ENCODE measurements around the gene FBXL5.

FBXL5 gene

GRCh38 chr4:15675356-15675755, 20.2 kb upstream of the FBXL5 start:
- Histone ChIP-seq H3K9ac (ENCODE audit: low read length) (no peak overlapping the region), H3K36me3 (ENCODE audit: control insufficient read depth, insufficient read depth, low read length) (no peaks in the 10 kb centered on the region), H3K9me3 (ENCODE audit: control insufficient read depth, low read length) (no peaks in the 10 kb centered on the region), H3K27me3 (ENCODE audit: control insufficient read depth, insufficient read depth, low read length) (no peaks in the 10 kb centered on the region), H3K4me1 (ENCODE audit: control insufficient read depth, insufficient read depth, low read length) (peaks cover 11% of the 10 kb centered on the region), H3K4me3 (ENCODE audit: low read length) (no peak overlapping the region)

- H3K9me3 ChIP-seq (ENCODE audit: control insufficient read depth, low read length) = no peaks in the 10 kb centered on the region
- H3K4me3 ChIP-seq (ENCODE audit: low read length) = no peak overlapping the region
- no peak overlapping the region for H3K9ac ChIP-seq (ENCODE audit: low read length)
- H3K36me3 ChIP-seq (ENCODE audit: control insufficient read depth, insufficient read depth, low read length) = no peaks in the 10 kb centered on the region
- H3K27me3 ChIP-seq (ENCODE audit: control insufficient read depth, insufficient read depth, low read length) = no peaks in the 10 kb centered on the region
- peaks cover 9% of the 10 kb centered on the region for H3K4me1 ChIP-seq (ENCODE audit: control insufficient read depth, insufficient read depth, low read length)
These were observed 19.8 kb upstream of the FBXL5 start for GRCh38 chr4:15674926-15675325.

- H3K4me1 ChIP-seq (ENCODE audit: control insufficient read depth, insufficient read depth, low read length) = peaks cover 7% of the 10 kb centered on the region
- no peak overlapping the region for H3K9ac ChIP-seq (ENCODE audit: low read length)
These were observed 18.9 kb upstream of the FBXL5 start for GRCh38 chr4:15674046-15674445.

GRCh38 chr4:15673337-15673736, 18.2 kb upstream of the FBXL5 start:
- Histone ChIP-seq H3K4me3 (ENCODE audit: low read length) (no peak overlapping the region), H3K4me1 (ENCODE audit: control insufficient read depth, insufficient read depth, low read length) (peaks cover 7% of the 10 kb centered on the region), H3K27me3 (ENCODE audit: control insufficient read depth, insufficient read depth, low read length) (no peaks in the 10 kb centered on the region), H3K9me3 (ENCODE audit: control insufficient read depth, low read length) (no peaks in the 10 kb centered on the region), H3K36me3 (ENCODE audit: control insufficient read depth, insufficient read depth, low read length) (no peaks in the 10 kb centered on the region), H3K9ac (ENCODE audit: low read length) (no peak overlapping the region)

More at GRCh38 chr4:15674046-15674445, 18.9 kb upstream of the FBXL5 start:
- Histone ChIP-seq H3K9me3 (ENCODE audit: control insufficient read depth, low read length) (no peaks in the 10 kb centered on the region), H3K36me3 (ENCODE audit: control insufficient read depth, insufficient read depth, low read length) (no peaks in the 10 kb centered on the region), H3K27me3 (ENCODE audit: control insufficient read depth, insufficient read depth, low read length) (no peaks in the 10 kb centered on the region), H3K4me3 (ENCODE audit: low read length) (no peak overlapping the region)

- Histone ChIP-seq H3K27me3 (ENCODE audit: control insufficient read depth, insufficient read depth, low read length) (no peaks in the 10 kb centered on the region), H3K4me3 (ENCODE audit: low read length) (no peak overlapping the region), H3K9me3 (ENCODE audit: control insufficient read depth, low read length) (no peaks in the 10 kb centered on the region), H3K36me3 (ENCODE audit: control insufficient read depth, insufficient read depth, low read length) (no peaks in the 10 kb centered on the region), H3K4me1 (ENCODE audit: control insufficient read depth, insufficient read depth, low read length) (peaks cover 1% of the 10 kb centered on the region), H3K9ac (ENCODE audit: low read length) (no peak overlapping the region)
These were observed 16.9 kb upstream of the FBXL5 start for GRCh38 chr4:15672101-15672500.

GRCh38 chr4:15670576-15670975, 15.4 kb upstream of the FBXL5 start:
- Histone ChIP-seq H3K4me1 (ENCODE audit: control insufficient read depth, insufficient read depth, low read length) (peaks cover 4% of the 10 kb centered on the region), H3K9me3 (ENCODE audit: control insufficient read depth, low read length) (no peaks in the 10 kb centered on the region), H3K4me3 (ENCODE audit: low read length) (no peak overlapping the region), H3K36me3 (ENCODE audit: control insufficient read depth, insufficient read depth, low read length) (no peaks in the 10 kb centered on the region), H3K9ac (ENCODE audit: low read length) (no peak overlapping the region), H3K27me3 (ENCODE audit: control insufficient read depth, insufficient read depth, low read length) (no peaks in the 10 kb centered on the region)

GRCh38 chr4:15668566-15669435, 13.6 kb upstream of the FBXL5 start:
- H3K4me1 ChIP-seq (ENCODE audit: control insufficient read depth, insufficient read depth, low read length) = peaks cover 4% of the 10 kb centered on the region
- H3K36me3 ChIP-seq (ENCODE audit: control insufficient read depth, insufficient read depth, low read length) = no peaks in the 10 kb centered on the region
- H3K27me3 ChIP-seq (ENCODE audit: control insufficient read depth, insufficient read depth, low read length) = no peaks in the 10 kb centered on the region
- no peaks in the 10 kb centered on the region for H3K9me3 ChIP-seq (ENCODE audit: control insufficient read depth, low read length)
- no peak overlapping the region for H3K4me3 ChIP-seq (ENCODE audit: low read length)
- no peak overlapping the region for H3K9ac ChIP-seq (ENCODE audit: low read length)

GRCh38 chr4:15667006-15667405, 11.8 kb upstream of the FBXL5 start:
- Histone ChIP-seq H3K9me3 (ENCODE audit: control insufficient read depth, low read length) (no peaks in the 10 kb centered on the region), H3K9ac (ENCODE audit: low read length) (no peak overlapping the region), H3K27me3 (ENCODE audit: control insufficient read depth, insufficient read depth, low read length) (no peaks in the 10 kb centered on the region), H3K36me3 (ENCODE audit: control insufficient read depth, insufficient read depth, low read length) (no peaks in the 10 kb centered on the region), H3K4me1 (ENCODE audit: control insufficient read depth, insufficient read depth, low read length) (peaks cover 4% of the 10 kb centered on the region), H3K4me3 (ENCODE audit: low read length) (no peak overlapping the region)

- Histone ChIP-seq H3K4me3 (ENCODE audit: low read length) (no peak overlapping the region), H3K36me3 (ENCODE audit: control insufficient read depth, insufficient read depth, low read length) (no peaks in the 10 kb centered on the region), H3K4me1 (ENCODE audit: control insufficient read depth, insufficient read depth, low read length) (peaks cover 4% of the 10 kb centered on the region), H3K9me3 (ENCODE audit: control insufficient read depth, low read length) (no peaks in the 10 kb centered on the region), H3K9ac (ENCODE audit: low read length) (no peak overlapping the region), H3K27me3 (ENCODE audit: control insufficient read depth, insufficient read depth, low read length) (no peaks in the 10 kb centered on the region)
These were observed 10.7 kb upstream of the FBXL5 start for GRCh38 chr4:15665753-15666365.

GRCh38 chr4:15659768-15660570, 4.8 kb upstream of the FBXL5 start:
- Histone ChIP-seq H3K9me3 (ENCODE audit: control insufficient read depth, low read length) (no peaks in the 10 kb centered on the region), H3K27me3 (ENCODE audit: control insufficient read depth, insufficient read depth, low read length) (no peaks in the 10 kb centered on the region), H3K4me3 (ENCODE audit: low read length) (no peak overlapping the region), H3K4me1 (ENCODE audit: control insufficient read depth, insufficient read depth, low read length) (peaks cover 8% of the 10 kb centered on the region), H3K9ac (ENCODE audit: low read length) (no peak overlapping the region), H3K36me3 (ENCODE audit: control insufficient read depth, insufficient read depth, low read length) (no peaks in the 10 kb centered on the region)

- Histone ChIP-seq H3K9ac (ENCODE audit: low read length) (no peak overlapping the region), H3K9me3 (ENCODE audit: control insufficient read depth, low read length) (no peaks in the 10 kb centered on the region), H3K36me3 (ENCODE audit: control insufficient read depth, insufficient read depth, low read length) (no peaks in the 10 kb centered on the region), H3K4me1 (ENCODE audit: control insufficient read depth, insufficient read depth, low read length) (peaks cover 8% of the 10 kb centered on the region), H3K4me3 (ENCODE audit: low read length) (no peak overlapping the region), H3K27me3 (ENCODE audit: control insufficient read depth, insufficient read depth, low read length) (no peaks in the 10 kb centered on the region)
These were observed 3.6 kb upstream of the FBXL5 start for GRCh38 chr4:15658781-15659180.
